ENCODE results near the gene KCNIP4. TPM values are rescaled to one million over a fixed set of nuclear protein-coding genes. Genes with fewer than 3 reads are reported as not detected.

The KCNIP4 gene
- total and polyA plus RNA-seq, 2 experiments from 2014 or later = 0.69 to 1.00 TPM

DNA sequence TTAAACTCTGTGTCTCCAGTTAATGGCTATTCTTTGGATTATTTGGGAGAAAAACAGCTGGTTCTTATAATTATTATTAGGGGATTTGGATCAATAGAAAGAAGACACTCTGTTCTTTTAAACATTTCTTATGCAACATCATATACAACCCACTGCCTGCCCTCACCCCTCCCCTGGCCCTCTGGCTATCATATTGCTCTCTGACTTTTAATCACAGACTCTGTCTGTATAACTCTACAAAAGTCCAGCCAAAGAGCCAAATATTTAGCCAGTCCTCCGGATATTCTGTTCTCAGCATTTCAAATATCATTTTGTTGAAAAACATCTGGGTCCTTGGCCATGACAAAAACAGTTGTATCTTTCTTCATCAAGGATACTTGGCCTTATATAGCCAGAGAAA, 1267.3 kb downstream of the KCNIP4 start:
- Histone ChIP-seq H3K79me2 (no peaks in the 10 kb centered on the region), H3K27me3 (no peaks in the 10 kb centered on the region), H4K20me1 (ENCODE audit: insufficient read depth, poor library complexity, severe bottlenecking) (no peaks in the 10 kb centered on the region), H3K4me3 (no peak overlapping the region), H3K36me3 (replicated peaks; ENCODE audit: insufficient read depth, low read depth) (no peaks in the 10 kb centered on the region), H3K27ac (no peak overlapping the region), H3K9me3 (ENCODE audit: low read depth) (no peaks in the 10 kb centered on the region), H3K4me2 (no peak overlapping the region), H3K4me1 (ENCODE audit: insufficient read depth) (no peaks in the 10 kb centered on the region), H2AFZ (no peak overlapping the region), H3K9me2 (replicated peaks; ENCODE audit: insufficient read depth) (no peaks in the 10 kb centered on the region)
- TF ChIP-seq EZH2 (IDR thresholded peaks at IDR 0.05; ENCODE audit: borderline replicate concordance) = no peak
- TF ChIP-seq EZH2phosphoT487 (IDR thresholded peaks at IDR 0.05; ENCODE audit: low read depth, severe bottlenecking, unreplicated experiment) = no peak
- TF ChIP-seq, protein P1, sequence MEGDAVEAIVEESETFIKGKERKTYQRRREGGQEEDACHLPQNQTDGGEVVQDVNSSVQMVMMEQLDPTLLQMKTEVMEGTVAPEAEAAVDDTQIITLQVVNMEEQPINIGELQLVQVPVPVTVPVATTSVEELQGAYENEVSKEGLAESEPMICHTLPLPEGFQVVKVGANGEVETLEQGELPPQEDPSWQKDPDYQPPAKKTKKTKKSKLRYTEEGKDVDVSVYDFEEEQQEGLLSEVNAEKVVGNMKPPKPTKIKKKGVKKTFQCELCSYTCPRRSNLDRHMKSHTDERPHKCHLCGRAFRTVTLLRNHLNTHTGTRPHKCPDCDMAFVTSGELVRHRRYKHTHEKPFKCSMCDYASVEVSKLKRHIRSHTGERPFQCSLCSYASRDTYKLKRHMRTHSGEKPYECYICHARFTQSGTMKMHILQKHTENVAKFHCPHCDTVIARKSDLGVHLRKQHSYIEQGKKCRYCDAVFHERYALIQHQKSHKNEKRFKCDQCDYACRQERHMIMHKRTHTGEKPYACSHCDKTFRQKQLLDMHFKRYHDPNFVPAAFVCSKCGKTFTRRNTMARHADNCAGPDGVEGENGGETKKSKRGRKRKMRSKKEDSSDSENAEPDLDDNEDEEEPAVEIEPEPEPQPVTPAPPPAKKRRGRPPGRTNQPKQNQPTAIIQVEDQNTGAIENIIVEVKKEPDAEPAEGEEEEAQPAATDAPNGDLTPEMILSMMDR (IDR thresholded peaks at IDR 0.05; ENCODE audit: poor library complexity) = no peak
- DNase-seq (ENCODE audit: low spot score) = no peak
- WGBS (ENCODE audit: low lambda C conversion rate, missing lambda C conversion rate) = 54% methylated on average over 1 of the region's 1 CpG

DNA sequence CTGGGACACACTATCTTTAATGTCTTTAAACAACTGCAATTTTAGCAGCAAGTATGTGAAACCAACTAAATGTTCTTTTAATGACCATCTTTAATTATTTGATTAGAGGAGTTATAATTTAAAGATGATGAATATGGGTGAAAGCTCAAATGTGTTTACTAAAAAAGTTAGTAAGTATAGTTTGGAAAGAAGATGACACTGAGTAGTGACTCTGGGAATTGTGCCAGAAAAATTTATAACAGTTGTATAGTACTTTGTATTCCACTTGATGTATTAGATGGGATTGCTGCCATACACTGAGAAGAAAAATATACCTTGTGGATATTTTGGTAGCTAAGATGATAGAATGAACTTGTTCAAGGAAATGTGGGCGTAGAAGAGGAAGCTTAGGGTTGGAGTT, 1267.8 kb downstream of the KCNIP4 start:
- TF ChIP-seq EZH2 (IDR thresholded peaks at IDR 0.05; ENCODE audit: borderline replicate concordance) = no peak
- TF ChIP-seq, protein P1 (IDR thresholded peaks at IDR 0.05; ENCODE audit: poor library complexity) = no peak
- TF ChIP-seq EZH2phosphoT487 (IDR thresholded peaks at IDR 0.05; ENCODE audit: low read depth, severe bottlenecking, unreplicated experiment) = no peak
- H3K27ac ChIP-seq = no peak overlapping the region
- no peaks in the 10 kb centered on the region for H4K20me1 ChIP-seq (ENCODE audit: insufficient read depth, poor library complexity, severe bottlenecking)
- no peaks in the 10 kb centered on the region for H3K27me3 ChIP-seq
- no peaks in the 10 kb centered on the region for H3K36me3 ChIP-seq (replicated peaks; ENCODE audit: insufficient read depth, low read depth)
- H3K4me1 ChIP-seq (ENCODE audit: insufficient read depth) = no peaks in the 10 kb centered on the region
- 90% methylated on average over 1 of the region's 1 CpG for WGBS (ENCODE audit: low lambda C conversion rate, missing lambda C conversion rate)
- H3K79me2 ChIP-seq = no peaks in the 10 kb centered on the region
- H3K9me3 ChIP-seq (ENCODE audit: low read depth) = no peaks in the 10 kb centered on the region
- DNase-seq (ENCODE audit: low spot score) = no peak
- H3K4me3 ChIP-seq = no peak overlapping the region
- H3K4me2 ChIP-seq = no peak overlapping the region
- H3K9me2 ChIP-seq (replicated peaks; ENCODE audit: insufficient read depth) = no peaks in the 10 kb centered on the region
- H2AFZ ChIP-seq = no peak overlapping the region

DNA sequence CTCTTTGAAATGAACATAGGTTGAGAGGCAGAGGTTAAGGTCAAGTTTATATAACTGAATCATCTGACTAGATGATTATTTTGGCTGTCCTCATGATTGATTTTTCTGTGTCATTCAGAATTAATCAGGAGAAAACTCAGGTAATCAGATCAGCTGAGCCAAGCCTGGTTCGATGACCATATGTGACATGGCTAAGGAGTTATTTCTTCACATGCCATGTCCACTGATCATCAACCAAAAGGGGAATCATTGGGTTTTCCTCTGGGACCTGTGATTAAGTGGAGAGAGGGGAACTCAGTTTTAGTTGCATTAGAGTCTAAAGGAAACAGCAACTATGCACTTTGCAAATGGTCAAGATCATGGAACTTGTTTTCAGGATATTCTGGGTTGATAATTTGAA, 1268.6 kb downstream of the KCNIP4 start:
- Histone ChIP-seq H3K27ac (no peak overlapping the region), H3K4me3 (no peak overlapping the region), H4K20me1 (ENCODE audit: insufficient read depth, poor library complexity, severe bottlenecking) (no peaks in the 10 kb centered on the region), H3K9me2 (replicated peaks; ENCODE audit: insufficient read depth) (no peaks in the 10 kb centered on the region), H3K79me2 (no peaks in the 10 kb centered on the region), H3K36me3 (replicated peaks; ENCODE audit: insufficient read depth, low read depth) (no peaks in the 10 kb centered on the region), H2AFZ (no peak overlapping the region), H3K4me2 (no peak overlapping the region), H3K4me1 (ENCODE audit: insufficient read depth) (no peaks in the 10 kb centered on the region), H3K27me3 (no peaks in the 10 kb centered on the region), H3K9me3 (ENCODE audit: low read depth) (no peaks in the 10 kb centered on the region)
- no peak for DNase-seq (ENCODE audit: low spot score)
- TF ChIP-seq EZH2phosphoT487 (IDR thresholded peaks at IDR 0.05; ENCODE audit: low read depth, severe bottlenecking, unreplicated experiment) (no peak), EZH2 (IDR thresholded peaks at IDR 0.05; ENCODE audit: borderline replicate concordance) (no peak)
- TF ChIP-seq, protein P1 (IDR thresholded peaks at IDR 0.05; ENCODE audit: poor library complexity) = no peak
- 90% methylated on average over 1 of the region's 1 CpG for WGBS (ENCODE audit: low lambda C conversion rate, missing lambda C conversion rate)

Small RNA genes within 50 kb of the gene (microRNA-seq; reads per million reads assigned to microRNA genes)
- not detected for gene MIR7978

Data from hepatocyte (in vitro differentiated cells).